GM12872 (cell line): Measurements from ENCODE around the gene VCAN.

ENCODE experiments used
- TF ChIP-seq, protein P1 (sequence below): IDR thresholded peaks from 3 replicates; pipeline ENCODE4 v1.5.1; 2011; ENCODE audit warnings: low read depth, mild to moderate bottlenecking, low read length, moderate library complexity; ENCODE audit not compliant: insufficient read depth

VCAN gene

DNA sequence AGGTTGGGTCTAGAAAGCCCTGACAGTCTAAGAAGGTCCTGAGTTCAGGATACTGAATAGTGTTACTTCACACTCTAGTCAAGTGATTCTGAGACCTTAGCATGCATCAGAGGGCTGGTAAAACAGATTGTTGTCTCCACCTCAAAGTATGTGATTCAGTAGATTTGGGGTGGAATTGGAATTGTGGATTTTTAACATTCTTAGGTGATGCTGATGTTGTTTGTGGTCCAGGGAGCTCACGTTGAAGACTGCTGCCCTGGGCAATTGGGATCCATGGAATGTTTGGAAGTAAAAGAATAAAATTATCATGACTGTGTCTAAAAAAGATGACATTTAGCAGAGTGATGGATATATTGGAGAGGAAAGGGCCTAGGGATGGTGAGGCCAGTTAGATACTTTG is 75.6 kb downstream of the VCAN start:
- TF ChIP-seq, protein P1, sequence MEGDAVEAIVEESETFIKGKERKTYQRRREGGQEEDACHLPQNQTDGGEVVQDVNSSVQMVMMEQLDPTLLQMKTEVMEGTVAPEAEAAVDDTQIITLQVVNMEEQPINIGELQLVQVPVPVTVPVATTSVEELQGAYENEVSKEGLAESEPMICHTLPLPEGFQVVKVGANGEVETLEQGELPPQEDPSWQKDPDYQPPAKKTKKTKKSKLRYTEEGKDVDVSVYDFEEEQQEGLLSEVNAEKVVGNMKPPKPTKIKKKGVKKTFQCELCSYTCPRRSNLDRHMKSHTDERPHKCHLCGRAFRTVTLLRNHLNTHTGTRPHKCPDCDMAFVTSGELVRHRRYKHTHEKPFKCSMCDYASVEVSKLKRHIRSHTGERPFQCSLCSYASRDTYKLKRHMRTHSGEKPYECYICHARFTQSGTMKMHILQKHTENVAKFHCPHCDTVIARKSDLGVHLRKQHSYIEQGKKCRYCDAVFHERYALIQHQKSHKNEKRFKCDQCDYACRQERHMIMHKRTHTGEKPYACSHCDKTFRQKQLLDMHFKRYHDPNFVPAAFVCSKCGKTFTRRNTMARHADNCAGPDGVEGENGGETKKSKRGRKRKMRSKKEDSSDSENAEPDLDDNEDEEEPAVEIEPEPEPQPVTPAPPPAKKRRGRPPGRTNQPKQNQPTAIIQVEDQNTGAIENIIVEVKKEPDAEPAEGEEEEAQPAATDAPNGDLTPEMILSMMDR = no peak

DNA sequence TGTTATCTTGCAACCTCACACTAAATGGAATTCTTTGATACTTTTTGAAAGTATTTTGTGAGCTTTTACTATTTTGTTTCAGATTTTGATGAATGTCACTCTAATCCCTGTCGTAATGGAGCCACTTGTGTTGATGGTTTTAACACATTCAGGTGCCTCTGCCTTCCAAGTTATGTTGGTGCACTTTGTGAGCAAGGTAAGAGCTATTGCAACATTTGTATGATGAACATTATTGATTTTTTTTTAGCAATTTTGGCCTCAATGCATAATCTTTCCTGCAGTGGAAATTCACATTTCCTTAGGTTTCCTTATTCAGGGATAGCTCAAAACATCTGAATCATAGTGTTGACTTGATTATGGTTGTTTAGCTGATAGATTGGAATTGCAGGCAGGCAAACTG is 76.3 kb downstream of the VCAN start:
- TF ChIP-seq, protein P1 = no peak

DNA sequence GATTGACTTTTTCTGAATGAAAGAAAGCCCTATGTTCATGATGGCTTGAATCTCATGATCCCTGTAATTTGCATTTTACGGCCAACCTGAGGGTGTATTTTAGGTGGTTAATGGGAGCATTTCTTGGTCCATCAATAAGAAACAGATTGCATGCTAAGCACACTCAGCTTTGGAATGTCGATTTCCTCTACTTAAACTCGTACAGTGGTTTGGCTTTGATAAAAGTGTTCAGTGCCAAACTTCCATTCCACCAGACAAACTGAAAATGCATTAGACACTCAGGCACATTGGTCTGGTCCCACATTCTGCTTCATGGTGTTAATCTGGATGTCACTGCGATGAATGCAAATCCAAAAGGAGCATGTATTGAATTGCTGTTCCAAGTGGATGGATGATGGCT is 77.0 kb downstream of the VCAN start:
- TF ChIP-seq, protein P1 = no peak

DNA sequence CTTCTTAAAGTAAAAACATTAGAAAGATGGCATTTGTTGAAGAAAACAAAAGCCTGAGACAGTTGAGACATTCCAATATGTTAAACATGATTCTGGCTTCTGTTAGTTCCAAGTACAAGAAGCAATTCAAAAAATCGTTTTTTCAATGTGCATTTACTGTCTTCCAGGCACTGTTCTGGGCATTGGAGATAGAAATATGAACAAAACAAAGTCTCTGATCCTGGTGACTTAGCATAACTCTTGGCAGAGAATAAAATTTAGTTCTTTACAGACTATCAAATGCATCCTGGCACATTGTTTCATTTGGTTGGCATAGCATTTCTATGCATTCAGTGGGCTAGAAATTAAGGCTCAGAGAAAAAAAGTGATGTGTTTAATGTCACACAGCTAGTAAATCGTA is 77.5 kb downstream of the VCAN start:
- TF ChIP-seq, protein P1 = no peak

DNA sequence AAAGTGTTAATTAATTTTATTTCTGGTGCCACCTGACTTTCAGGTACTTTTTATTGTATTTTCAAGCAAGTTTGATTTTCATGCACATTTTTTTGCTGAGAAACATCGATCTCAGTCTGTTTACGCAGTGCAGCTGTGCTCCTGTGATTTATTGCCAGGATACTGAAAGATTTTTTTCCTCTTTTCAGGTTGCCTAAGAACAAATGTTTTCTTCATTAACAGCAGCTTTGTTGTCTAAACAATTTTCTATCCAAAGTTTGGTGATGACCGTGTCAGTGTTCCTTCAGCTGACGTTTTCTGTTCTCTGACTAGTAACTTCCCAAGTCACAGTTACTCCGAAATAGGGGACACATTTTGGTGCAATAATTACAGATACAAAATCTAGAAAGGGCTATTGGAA is 78.1 kb downstream of the VCAN start:
- TF ChIP-seq, protein P1 = no peak

DNA sequence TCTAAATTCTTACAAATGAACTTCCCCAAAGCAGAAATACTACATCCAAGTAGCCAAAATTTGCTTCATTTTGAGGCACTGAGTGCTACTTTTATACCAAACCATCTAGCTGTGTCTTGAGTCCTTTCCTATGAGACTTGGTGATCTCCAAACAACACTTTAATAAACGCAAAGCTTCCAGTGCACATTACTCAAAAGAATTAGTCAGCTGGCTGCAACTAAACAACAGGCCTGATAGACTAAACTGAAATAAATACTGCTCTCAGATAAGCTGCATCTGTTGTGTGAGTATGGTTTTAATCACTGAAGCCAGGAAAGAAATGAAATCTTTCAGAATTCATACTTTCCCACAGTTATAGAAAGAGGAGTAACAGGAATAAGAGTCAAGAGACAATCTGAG is 80.3 kb downstream of the VCAN start:
- TF ChIP-seq, protein P1 = no peak

DNA sequence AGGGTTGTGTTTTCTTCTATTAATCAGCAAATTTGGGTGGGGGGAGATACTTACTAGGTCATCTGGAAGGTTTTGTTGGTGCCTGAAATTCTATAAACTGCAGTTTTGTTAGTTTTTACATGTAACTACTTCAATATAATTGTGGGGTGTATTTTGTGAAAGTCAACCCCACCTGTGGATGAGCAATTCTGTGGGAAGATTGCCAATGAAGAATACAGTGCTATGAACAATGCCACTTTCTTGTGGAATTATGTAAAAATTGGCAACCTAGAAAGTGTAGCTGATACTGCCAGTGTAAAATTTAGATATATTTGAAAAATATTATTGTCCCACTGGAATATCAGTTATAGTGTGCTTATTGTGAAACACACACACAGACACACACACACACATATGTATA is 80.7 kb downstream of the VCAN start:
- TF ChIP-seq, protein P1 = no peak

DNA sequence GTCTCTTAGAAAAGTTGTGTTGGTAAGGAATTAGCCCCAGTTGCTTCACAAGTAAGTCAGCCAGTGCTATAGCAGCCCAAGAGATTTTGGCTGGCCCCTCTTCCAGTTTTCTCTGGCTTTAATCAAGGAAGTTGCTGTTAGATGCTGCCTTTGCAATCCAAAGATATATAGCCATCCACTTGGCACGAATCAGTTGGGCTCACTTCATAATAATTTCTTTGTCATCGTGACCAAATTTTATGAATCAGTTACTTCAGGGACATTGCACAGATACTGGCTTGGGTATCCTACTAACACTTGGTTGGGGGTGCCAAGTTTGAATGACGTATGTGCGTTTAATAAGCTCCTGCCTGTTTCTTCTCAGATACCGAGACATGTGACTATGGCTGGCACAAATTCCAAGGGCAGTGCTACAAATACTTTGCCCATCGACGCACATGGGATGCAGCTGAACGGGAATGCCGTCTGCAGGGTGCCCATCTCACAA is 81.5 kb downstream of the VCAN start:
- TF ChIP-seq, protein P1 = no peak
